ENCODE data around the gene PPWD1.
"Not testable (repeated sequence)": the region's sequence is repeated elsewhere in the genome, so short reads cannot be mapped to it uniquely, and the experiment has no call there.

GRCh38 chr5:65621961-65622360 lies 58.9 kb downstream of the PPWD1 start:
- TF ChIP-seq CTCF (IDR thresholded peaks at IDR 0.05); EP300 (IDR thresholded peaks at IDR 0.05); POLR2A (IDR thresholded peaks at IDR 0.05; ENCODE audit: low read depth): not testable (repeated sequence)
